Stomach (tissue), 4 donors: ENCODE measurements around the gene TMPRSS11E.

Experiments
- POLR2AphosphoS5 ChIP-seq, 3 donors: sonication (generic); formaldehyde crosslinking; IDR thresholded peaks; one replicate each; pipeline ENCODE4 v1.6.1; 2016; ENCODE audit warnings: antibody characterized with exemption in 3 of 3
- TF ChIP-seq, protein P1 (sequence below), 7 experiments: fragments of 450-650 bp in 4 of 7; fragments of 200-600 bp in 3 of 7; sonication (generic) in 3 of 7; IDR thresholded peaks; one replicate each; pipeline ENCODE4 v1.5.1; 2016 to 2019; ENCODE audit warnings: antibody characterized with exemption in 7 of 7, control low read depth in 2 of 7, mild to moderate bottlenecking in 1 of 7

GRCh38 chr4:68434277-68434676 is 13.0 kb upstream of the TMPRSS11E start:
- no peak for TF ChIP-seq POLR2AphosphoS5 (IDR thresholded peaks at IDR 0.05)
- TF ChIP-seq, protein P1, sequence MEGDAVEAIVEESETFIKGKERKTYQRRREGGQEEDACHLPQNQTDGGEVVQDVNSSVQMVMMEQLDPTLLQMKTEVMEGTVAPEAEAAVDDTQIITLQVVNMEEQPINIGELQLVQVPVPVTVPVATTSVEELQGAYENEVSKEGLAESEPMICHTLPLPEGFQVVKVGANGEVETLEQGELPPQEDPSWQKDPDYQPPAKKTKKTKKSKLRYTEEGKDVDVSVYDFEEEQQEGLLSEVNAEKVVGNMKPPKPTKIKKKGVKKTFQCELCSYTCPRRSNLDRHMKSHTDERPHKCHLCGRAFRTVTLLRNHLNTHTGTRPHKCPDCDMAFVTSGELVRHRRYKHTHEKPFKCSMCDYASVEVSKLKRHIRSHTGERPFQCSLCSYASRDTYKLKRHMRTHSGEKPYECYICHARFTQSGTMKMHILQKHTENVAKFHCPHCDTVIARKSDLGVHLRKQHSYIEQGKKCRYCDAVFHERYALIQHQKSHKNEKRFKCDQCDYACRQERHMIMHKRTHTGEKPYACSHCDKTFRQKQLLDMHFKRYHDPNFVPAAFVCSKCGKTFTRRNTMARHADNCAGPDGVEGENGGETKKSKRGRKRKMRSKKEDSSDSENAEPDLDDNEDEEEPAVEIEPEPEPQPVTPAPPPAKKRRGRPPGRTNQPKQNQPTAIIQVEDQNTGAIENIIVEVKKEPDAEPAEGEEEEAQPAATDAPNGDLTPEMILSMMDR (IDR thresholded peaks at IDR 0.05), result no peak
